HG03060 (cell line): ENCODE results near the gene FMNL2.

Experiments used
- ATAC-seq: cut with Tn5 transposase; IDR thresholded peaks from one replicate; pipeline ENCODE4 v1.9.1; 2021; ENCODE audit warnings: low read depth, moderate number of reproducible peaks; ENCODE audit not compliant: unreplicated experiment

Gene FMNL2

GRCh38 chr2:152682663-152683062 lies 347.7 kb downstream of the FMNL2 start:
- no peak for ATAC-seq

- no peak for ATAC-seq
These were observed 348.4 kb downstream of the FMNL2 start for GRCh38 chr2:152683400-152683799.

- no peak for ATAC-seq
These were observed 351.3 kb downstream of the FMNL2 start for GRCh38 chr2:152686321-152686720.

- peak; percentile 92 for ATAC-seq
These were observed 358.1 kb downstream of the FMNL2 start for GRCh38 chr2:152693033-152693432.

GRCh38 chr2:152694161-152694661 lies 359.2 kb downstream of the FMNL2 start:
- peak; percentile 33 for ATAC-seq

- ATAC-seq: no peak
These were observed 360.8 kb downstream of the FMNL2 start for GRCh38 chr2:152695763-152696162.

GRCh38 chr2:152696476-152696875 lies 361.5 kb downstream of the FMNL2 start:
- no peak for ATAC-seq
